Activated naive CD8-positive, alpha-beta T cell treated with anti-CD3 and anti-CD28 coated beads, Interleukin-2, amount 10 ng/mL, durations not matched to agents 7 days and 5 days (primary cell): ENCODE results near the gene EPN1. TPM values are rescaled to one million over a fixed set of nuclear protein-coding genes. Genes with fewer than 3 reads are reported as not detected.

Experiments used
- ATAC-seq: fragments of 150-1000 bp; cut with Tn5 transposase; one replicate; pipeline ENCODE4 v1.10.0; 2021; ENCODE audit warnings: low read depth, moderate library complexity
- POLR2A ChIA-PET: fragments of 350-600 bp; sonication (Branson Sonifier 250); formaldehyde crosslinking; loops from one replicate; lab custom pipeline; 2021; ENCODE audit warnings: antibody characterized with exemption; lab: Charles Lee
- DNase-seq: peaks from one replicate; pipeline ENCODE4 v3.0.0; 2021
- H3K27ac Mint-ChIP-seq: one replicate; pipeline ENCODE4 v1.8.0; 2022; ENCODE audit warnings: mild to moderate bottlenecking, mixed read lengths
- H3K27me3 Mint-ChIP-seq: one replicate; pipeline ENCODE4 v1.8.0; 2022; ENCODE audit warnings: mild to moderate bottlenecking, moderate library complexity, mixed read lengths
- H3K36me3 Mint-ChIP-seq: one replicate; pipeline ENCODE4 v1.8.0; 2021; ENCODE audit warnings: mild to moderate bottlenecking, mixed read lengths
- H3K4me1 Mint-ChIP-seq: one replicate; pipeline ENCODE4 v1.8.0; 2021; ENCODE audit warnings: mixed read lengths
- H3K4me3 Mint-ChIP-seq: one replicate; pipeline ENCODE4 v1.8.0; 2022; ENCODE audit warnings: mild to moderate bottlenecking, moderate library complexity, mixed read lengths
- H3K9me3 Mint-ChIP-seq: one replicate; pipeline ENCODE4 v1.8.0; 2021; ENCODE audit warnings: mixed read lengths
- total RNA-seq, 2 experiments: library from RNA; stranded (reverse); gene quantifications; one replicate each; pipeline ENCODE4 v1.2.3, GENCODE V29; 2021

Gene EPN1
- total RNA-seq, 2 experiments from 2014 or later: 55.3 to 58.2 TPM

GRCh38 chr19:55656988-55657747 is 17.9 kb upstream of the EPN1 start:
- H3K27me3 Mint-ChIP-seq: no peaks in the 10 kb centered on the region
- H3K9me3 Mint-ChIP-seq: no peaks in the 10 kb centered on the region
- peaks cover 31% of the 10 kb centered on the region for H3K4me1 Mint-ChIP-seq
- DNase-seq: no peak
- H3K36me3 Mint-ChIP-seq: peaks cover 25% of the 10 kb centered on the region
- H3K27ac Mint-ChIP-seq: peak overlapping the region; percentile 95
- peak overlapping the region; percentile 86 for H3K4me3 Mint-ChIP-seq
- POLR2A ChIA-PET: interaction anchor here (1.1 to 1.8 kb wide), 3 partner anchors 10 to 58 kb away, joined by 4 to 9 read pairs (median 6); partner anchors contain the start of gene FIZ1
- no peak for ATAC-seq

- Mint-ChIP-seq H3K27me3 (no peaks in the 10 kb centered on the region), H3K4me3 (no peak overlapping the region), H3K36me3 (peaks cover 32% of the 10 kb centered on the region), H3K9me3 (no peaks in the 10 kb centered on the region), H3K27ac (no peak overlapping the region), H3K4me1 (peaks cover 31% of the 10 kb centered on the region)
- DNase-seq (no peak), ATAC-seq (no peak)
- POLR2A ChIA-PET: no interaction called here
Measured at GRCh38 chr19:55658846-55659459, 16.1 kb upstream of the EPN1 start.

- ATAC-seq (no peak), DNase-seq (no peak)
- peaks cover 31% of the 10 kb centered on the region for H3K4me1 Mint-ChIP-seq
- POLR2A ChIA-PET: interaction anchor here (1.2 kb wide), 1 partner anchor 13 kb away, joined by 3 read pairs; no protein-coding TSS in a partner anchor
- H3K27ac Mint-ChIP-seq: peak overlapping the region; percentile 79
- no peak overlapping the region for H3K4me3 Mint-ChIP-seq
- H3K36me3 Mint-ChIP-seq: peaks cover 32% of the 10 kb centered on the region
- H3K9me3 Mint-ChIP-seq: no peaks in the 10 kb centered on the region
- H3K27me3 Mint-ChIP-seq: no peaks in the 10 kb centered on the region
Measured at GRCh38 chr19:55659822-55660221, 15.2 kb upstream of the EPN1 start.

GRCh38 chr19:55660404-55660803 is 14.6 kb upstream of the EPN1 start:
- POLR2A ChIA-PET: interaction anchor here (1.2 kb wide), 1 partner anchor 13 kb away, joined by 3 read pairs; no protein-coding TSS in a partner anchor
- Mint-ChIP-seq H3K9me3 (no peaks in the 10 kb centered on the region), H3K36me3 (peaks cover 32% of the 10 kb centered on the region), H3K27ac (no peak overlapping the region), H3K4me3 (no peak overlapping the region), H3K27me3 (no peaks in the 10 kb centered on the region), H3K4me1 (peaks cover 31% of the 10 kb centered on the region)
- ATAC-seq: no peak
- DNase-seq: no peak

- Mint-ChIP-seq H3K27me3 (no peaks in the 10 kb centered on the region), H3K27ac (no peak overlapping the region), H3K4me1 (peaks cover 29% of the 10 kb centered on the region), H3K4me3 (no peak overlapping the region), H3K9me3 (no peaks in the 10 kb centered on the region), H3K36me3 (peaks cover 29% of the 10 kb centered on the region)
- no peak for DNase-seq
- no peak for ATAC-seq
- POLR2A ChIA-PET: no interaction called here
Measured at GRCh38 chr19:55660991-55661390, 14.0 kb upstream of the EPN1 start.

GRCh38 chr19:55661826-55662225 is 13.2 kb upstream of the EPN1 start:
- Mint-ChIP-seq H3K4me3 (no peak overlapping the region), H3K4me1 (peaks cover 22% of the 10 kb centered on the region), H3K27me3 (no peaks in the 10 kb centered on the region), H3K9me3 (no peaks in the 10 kb centered on the region), H3K27ac (peak overlapping the region; percentile 17), H3K36me3 (peaks cover 25% of the 10 kb centered on the region)
- ATAC-seq (no peak), DNase-seq (no peak)
- POLR2A ChIA-PET: no interaction called here

- H3K9me3 Mint-ChIP-seq: no peaks in the 10 kb centered on the region
- H3K27me3 Mint-ChIP-seq: no peaks in the 10 kb centered on the region
- H3K4me1 Mint-ChIP-seq: peaks cover 10% of the 10 kb centered on the region
- no peak overlapping the region for H3K27ac Mint-ChIP-seq
- DNase-seq: no peak
- H3K36me3 Mint-ChIP-seq: peaks cover 17% of the 10 kb centered on the region
- no peak overlapping the region for H3K4me3 Mint-ChIP-seq
- POLR2A ChIA-PET: no interaction called here
- ATAC-seq: no peak
Measured at GRCh38 chr19:55663846-55664536, 11.0 kb upstream of the EPN1 start.

- no peak for DNase-seq
- no peaks in the 10 kb centered on the region for H3K27me3 Mint-ChIP-seq
- H3K36me3 Mint-ChIP-seq: peaks cover 16% of the 10 kb centered on the region
- no peak overlapping the region for H3K4me3 Mint-ChIP-seq
- H3K4me1 Mint-ChIP-seq: peaks cover 7% of the 10 kb centered on the region
- H3K27ac Mint-ChIP-seq: no peak overlapping the region
- no peaks in the 10 kb centered on the region for H3K9me3 Mint-ChIP-seq
- no peak for ATAC-seq
- POLR2A ChIA-PET: interaction anchor here (0.8 kb wide), 1 partner anchor 9 kb away, joined by 6 read pairs; no protein-coding TSS in a partner anchor
Measured at GRCh38 chr19:55666343-55667005, 8.6 kb upstream of the EPN1 start.

GRCh38 chr19:55667006-55667381 is 8.0 kb upstream of the EPN1 start:
- no peaks in the 10 kb centered on the region for H3K27me3 Mint-ChIP-seq
- ATAC-seq (no peak), DNase-seq (no peak)
- no peaks in the 10 kb centered on the region for H3K9me3 Mint-ChIP-seq
- POLR2A ChIA-PET: interaction anchor here (0.8 kb wide), 1 partner anchor 10 kb away, joined by 6 read pairs; no protein-coding TSS in a partner anchor
- H3K36me3 Mint-ChIP-seq: peaks cover 13% of the 10 kb centered on the region
- peaks cover 5% of the 10 kb centered on the region for H3K4me1 Mint-ChIP-seq
- H3K4me3 Mint-ChIP-seq: no peak overlapping the region
- no peak overlapping the region for H3K27ac Mint-ChIP-seq

- no peak for DNase-seq
- Mint-ChIP-seq H3K27me3 (no peaks in the 10 kb centered on the region), H3K9me3 (no peaks in the 10 kb centered on the region), H3K4me3 (no peak overlapping the region), H3K36me3 (peaks cover 11% of the 10 kb centered on the region), H3K4me1 (peaks cover 4% of the 10 kb centered on the region), H3K27ac (no peak overlapping the region)
- ATAC-seq: no peak
- POLR2A ChIA-PET: no interaction called here
Measured at GRCh38 chr19:55667511-55667910, 7.5 kb upstream of the EPN1 start.

- no peak overlapping the region for H3K4me3 Mint-ChIP-seq
- DNase-seq (no peak), ATAC-seq (no peak)
- POLR2A ChIA-PET: no interaction called here
- H3K27me3 Mint-ChIP-seq: no peaks in the 10 kb centered on the region
- H3K36me3 Mint-ChIP-seq: peaks cover 8% of the 10 kb centered on the region
- no peak overlapping the region for H3K27ac Mint-ChIP-seq
- peaks cover 4% of the 10 kb centered on the region for H3K4me1 Mint-ChIP-seq
- no peaks in the 10 kb centered on the region for H3K9me3 Mint-ChIP-seq
Measured at GRCh38 chr19:55667958-55668357, 7.1 kb upstream of the EPN1 start.

GRCh38 chr19:55668603-55669348 is 6.2 kb upstream of the EPN1 start:
- POLR2A ChIA-PET: no interaction called here
- Mint-ChIP-seq H3K4me3 (no peak overlapping the region), H3K27ac (no peak overlapping the region), H3K4me1 (peaks cover 7% of the 10 kb centered on the region), H3K9me3 (no peaks in the 10 kb centered on the region), H3K36me3 (peaks cover 4% of the 10 kb centered on the region), H3K27me3 (no peaks in the 10 kb centered on the region)
- no peak for DNase-seq
- no peak for ATAC-seq
